C4-2B (cell line): Measurements from ENCODE around the gene EFNA2.

Experiments used
- H3K27ac ChIP-seq: fragments of 450-650 bp; 2 replicates; pipeline ENCODE4 v1.5.1; 2017
- CTCF ChIP-seq: fragments of 450-650 bp; conservative IDR thresholded peaks from 2 replicates; pipeline ENCODE4 v1.5.1; 2017; ENCODE audit warnings: mild to moderate bottlenecking
- ZFX ChIP-seq: fragments of 450-650 bp; IDR thresholded peaks from 2 replicates; pipeline ENCODE4 v1.6.1; 2017

EFNA2 gene

GRCh38 chr19:1288226-1288612 is 2.5 kb downstream of the EFNA2 start:
- H3K27ac ChIP-seq: no peak overlapping the region
- TF ChIP-seq ZFX (no peak), CTCF (no peak)

GRCh38 chr19:1288833-1289685 is 3.4 kb downstream of the EFNA2 start:
- TF ChIP-seq CTCF (no peak), ZFX (no peak)
- H3K27ac ChIP-seq: no peak overlapping the region

GRCh38 chr19:1289686-1290025 is 4.0 kb downstream of the EFNA2 start:
- TF ChIP-seq CTCF (no peak), ZFX (no peak)
- no peak overlapping the region for H3K27ac ChIP-seq

- H3K27ac ChIP-seq: no peak overlapping the region
- TF ChIP-seq CTCF (no peak), ZFX (no peak)
Measured at GRCh38 chr19:1290196-1290702, 4.6 kb downstream of the EFNA2 start.

GRCh38 chr19:1290703-1291651 is 5.3 kb downstream of the EFNA2 start:
- H3K27ac ChIP-seq: no peak overlapping the region
- no peak for TF ChIP-seq CTCF
- TF ChIP-seq ZFX: no peak

GRCh38 chr19:1291761-1292418 is 6.2 kb downstream of the EFNA2 start:
- TF ChIP-seq ZFX: no peak
- TF ChIP-seq CTCF: no peak
- H3K27ac ChIP-seq: no peak overlapping the region
